HG03045 (cell line): ENCODE measurements around the gene CLEC10A.
"Not testable (repeated sequence)": the region's sequence is repeated elsewhere in the genome, so short reads cannot be mapped to it uniquely, and the experiment has no call there.

Source experiments
- ATAC-seq: cut with Tn5 transposase; IDR thresholded peaks from one replicate; pipeline ENCODE4 v1.9.1; 2021; ENCODE audit warnings: mild to moderate bottlenecking, moderate library complexity; ENCODE audit not compliant: unreplicated experiment

Gene CLEC10A

DNA sequence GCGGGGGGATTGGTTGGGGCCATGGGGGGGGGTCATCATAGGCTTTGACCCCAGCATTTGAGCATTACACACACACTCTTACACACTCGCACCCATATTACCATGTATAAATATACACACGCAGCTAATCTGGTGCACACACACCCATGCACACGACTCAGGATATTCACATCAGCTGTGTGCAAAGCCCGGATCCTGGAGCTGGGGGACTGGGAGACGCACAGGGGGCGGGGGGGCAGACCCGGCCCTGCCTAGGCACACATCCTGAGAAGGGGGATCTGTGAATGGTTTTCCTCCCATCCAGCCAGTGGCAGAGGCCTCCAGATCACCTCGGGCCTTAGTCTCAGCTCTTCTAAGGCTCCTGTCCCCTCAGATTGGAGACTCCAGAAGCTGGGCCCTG, 28.9 kb upstream of the CLEC10A start:
- no peak for ATAC-seq

DNA sequence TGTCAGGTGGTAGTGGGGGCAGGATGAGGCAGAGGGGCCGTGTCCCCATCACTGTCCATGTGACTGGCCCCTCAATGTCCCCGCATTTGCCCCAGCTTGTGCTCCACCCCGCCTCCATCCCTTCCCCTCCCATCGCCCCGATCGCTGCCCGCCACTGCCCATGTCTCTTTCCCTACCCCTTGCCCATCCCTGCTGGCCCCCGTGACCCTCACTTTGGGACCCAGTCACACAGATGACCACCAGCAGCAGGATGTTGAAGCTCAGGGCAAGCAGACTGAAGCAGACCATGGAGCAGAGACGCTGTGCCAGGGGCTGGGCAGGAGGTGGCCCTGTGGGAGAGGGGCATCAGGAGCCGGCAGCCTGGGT, 28.5 kb upstream of the CLEC10A start:
- no peak for ATAC-seq

DNA sequence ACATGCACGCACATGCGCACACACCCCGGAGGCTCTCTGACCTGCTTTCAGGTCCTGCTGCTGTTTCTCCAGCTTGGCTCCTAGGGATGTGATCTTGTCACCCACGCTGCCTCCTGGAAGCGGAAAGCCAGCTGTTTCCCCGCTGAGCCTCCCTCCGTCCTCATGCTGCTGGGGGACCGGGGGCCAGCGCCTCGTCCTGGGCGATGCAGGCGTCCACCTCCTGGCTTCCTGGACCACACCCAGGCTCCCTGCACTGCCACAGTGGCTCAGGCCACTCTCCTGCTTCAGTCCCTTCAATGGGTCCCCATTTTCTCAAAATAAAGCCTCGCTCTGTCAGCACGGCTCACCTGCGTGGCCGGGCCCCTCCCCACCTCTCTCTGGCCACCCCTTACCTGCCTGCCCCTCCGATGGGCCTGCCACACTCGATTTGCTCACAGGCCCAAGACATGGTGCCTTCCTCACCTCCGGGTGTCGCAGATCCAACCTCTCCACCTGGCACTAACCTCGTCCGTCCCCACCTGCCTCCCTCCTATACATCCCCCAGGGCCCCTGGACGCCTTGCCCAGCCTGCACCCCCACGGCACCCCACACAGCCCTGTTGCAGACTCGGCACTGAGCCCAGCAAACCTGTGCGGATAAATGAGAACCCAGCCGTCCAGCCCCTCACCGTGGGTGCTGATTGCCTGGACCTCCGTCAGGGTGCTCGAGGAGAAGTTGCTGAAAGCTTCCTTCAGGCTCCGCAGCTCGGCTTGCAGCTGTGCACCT, 27.9 kb upstream of the CLEC10A start:
- no peak for ATAC-seq

DNA sequence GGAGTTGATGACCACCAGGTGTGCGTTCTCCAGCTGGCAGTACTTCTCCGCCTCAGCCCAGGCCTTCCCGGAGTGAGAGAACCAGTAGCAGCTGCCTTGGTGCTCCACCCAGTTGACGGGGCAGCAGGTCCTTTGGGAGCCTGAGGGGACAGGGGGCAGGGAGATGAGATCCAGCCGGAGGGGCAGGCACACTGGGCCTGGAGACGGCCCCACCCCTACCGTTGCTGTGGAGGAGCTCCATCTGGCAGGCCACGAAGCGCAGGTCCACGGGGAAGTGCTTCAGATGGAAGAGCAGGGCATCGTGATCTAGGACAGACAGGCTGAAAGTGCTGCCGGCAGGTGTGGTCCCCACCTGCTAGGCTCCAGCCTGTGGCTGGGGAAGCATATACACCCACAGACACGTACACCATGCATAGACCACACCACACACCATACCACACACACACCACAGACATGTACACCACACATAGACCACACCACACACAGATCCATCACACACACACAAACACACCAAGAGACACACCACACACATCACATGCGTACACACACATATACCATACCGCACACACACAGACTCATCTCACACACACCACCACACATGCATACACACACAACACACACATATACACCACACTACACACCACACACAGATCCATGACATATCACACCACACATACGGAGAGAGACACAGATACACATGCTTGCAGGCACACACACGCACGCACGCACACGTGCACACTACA, 27.1 kb upstream of the CLEC10A start:
- ATAC-seq: no peak

DNA sequence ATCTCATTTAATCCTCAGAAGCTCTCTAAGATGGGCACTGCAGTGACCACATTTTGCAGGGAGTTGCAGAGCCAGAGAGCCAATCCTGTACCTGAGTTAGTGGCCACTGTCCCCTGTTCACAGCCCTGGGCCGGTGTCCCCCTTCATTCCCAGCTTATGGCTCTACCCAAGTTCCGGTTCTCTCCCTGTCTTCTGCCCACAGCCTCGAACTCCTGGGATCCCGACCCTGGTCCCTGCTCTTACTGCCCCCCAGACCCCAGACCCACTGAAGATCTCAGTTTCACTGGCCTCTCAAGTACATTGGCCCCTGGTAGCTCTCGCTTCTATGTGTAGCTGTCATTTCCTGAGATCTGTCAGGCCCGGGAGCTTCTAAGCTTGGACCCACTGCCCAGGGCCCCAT, 22.4 kb upstream of the CLEC10A start:
- no peak for ATAC-seq

DNA sequence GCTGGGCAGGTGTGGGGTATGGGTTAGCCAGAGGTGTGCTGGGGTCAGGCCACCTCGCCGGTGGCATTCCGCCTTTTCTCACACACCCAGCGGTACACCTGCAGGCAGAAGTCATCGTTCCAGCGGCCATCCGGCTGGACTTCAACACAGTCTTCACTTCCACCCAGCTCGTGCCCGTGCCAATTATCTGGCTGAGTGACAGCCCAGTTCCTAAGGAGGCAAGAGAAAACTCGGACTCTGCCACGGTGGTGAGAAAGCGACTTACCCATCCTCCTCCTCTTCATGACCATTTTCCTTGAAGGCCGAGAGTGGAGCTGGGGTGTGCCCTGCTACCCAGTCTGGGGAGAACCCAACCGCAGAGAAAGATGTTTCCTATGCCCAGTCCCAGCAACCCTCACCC, 21.5 kb upstream of the CLEC10A start:
- no peak for ATAC-seq

DNA sequence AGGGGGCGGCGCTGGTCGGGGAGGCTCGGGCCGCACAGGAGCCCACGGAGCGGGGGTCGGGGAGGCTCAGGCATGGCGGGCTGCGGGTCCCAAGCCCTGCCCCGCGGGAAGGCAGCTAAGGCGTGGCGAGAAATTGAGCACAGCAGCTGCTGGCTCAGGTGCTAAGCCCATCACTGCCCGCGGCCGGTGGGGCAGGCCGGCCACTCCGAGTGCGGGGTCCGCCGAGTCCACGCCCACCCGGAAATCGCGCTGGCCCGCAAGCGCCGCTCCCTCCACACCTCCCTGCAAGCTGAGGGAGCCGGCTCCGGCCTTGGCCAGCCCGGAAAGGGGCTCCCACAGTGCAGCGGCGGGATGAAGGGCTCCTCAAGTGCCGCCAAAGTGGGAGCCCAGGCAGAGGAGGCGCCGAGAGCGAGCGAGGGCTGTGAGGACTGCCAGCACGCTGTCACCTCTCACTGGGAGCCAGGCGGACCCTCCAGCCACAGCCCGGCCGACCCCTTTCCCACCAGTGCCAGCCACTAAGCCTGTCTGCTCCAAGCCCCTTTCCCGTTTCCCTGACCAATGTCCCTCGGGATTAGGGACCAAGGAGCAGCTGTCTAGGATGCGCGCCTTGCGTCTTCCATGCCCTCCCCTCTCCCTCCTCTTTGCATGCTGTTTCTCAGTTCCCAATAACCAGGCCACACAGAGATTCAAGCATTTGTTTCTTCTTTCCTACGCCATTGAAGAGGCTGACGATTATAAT, 20.8 kb upstream of the CLEC10A start:
- not testable (repeated sequence) for ATAC-seq

DNA sequence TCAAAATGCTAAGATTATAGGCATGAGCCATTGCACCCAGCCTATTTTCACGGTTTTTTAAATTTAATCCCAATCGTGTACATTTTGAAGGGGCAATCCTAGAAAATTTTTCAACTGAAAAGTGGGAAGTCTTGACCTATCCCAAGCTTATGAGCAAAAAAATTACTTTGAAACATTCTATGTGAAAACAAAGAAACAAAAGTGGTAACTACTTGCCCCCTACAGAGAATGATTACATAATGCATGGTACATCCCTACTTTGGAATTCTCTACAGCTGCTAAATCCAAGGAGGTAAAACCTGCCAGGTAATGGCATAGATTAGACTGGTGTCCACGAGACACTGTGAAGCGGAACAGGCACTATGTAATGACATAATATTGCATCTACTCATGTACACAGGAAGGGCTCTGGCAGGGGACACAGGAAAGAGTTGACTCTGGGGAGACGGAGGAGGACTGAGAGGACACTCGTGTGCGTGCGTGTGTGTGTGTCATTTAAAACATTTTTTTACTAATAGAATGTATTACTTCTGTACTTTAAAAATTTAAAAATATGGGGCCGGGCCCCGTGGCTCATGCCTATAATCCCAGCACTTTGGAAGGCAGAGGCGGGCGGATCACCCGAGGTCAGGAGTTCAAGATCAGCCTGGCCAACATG, 18.9 kb upstream of the CLEC10A start:
- ATAC-seq: no peak

DNA sequence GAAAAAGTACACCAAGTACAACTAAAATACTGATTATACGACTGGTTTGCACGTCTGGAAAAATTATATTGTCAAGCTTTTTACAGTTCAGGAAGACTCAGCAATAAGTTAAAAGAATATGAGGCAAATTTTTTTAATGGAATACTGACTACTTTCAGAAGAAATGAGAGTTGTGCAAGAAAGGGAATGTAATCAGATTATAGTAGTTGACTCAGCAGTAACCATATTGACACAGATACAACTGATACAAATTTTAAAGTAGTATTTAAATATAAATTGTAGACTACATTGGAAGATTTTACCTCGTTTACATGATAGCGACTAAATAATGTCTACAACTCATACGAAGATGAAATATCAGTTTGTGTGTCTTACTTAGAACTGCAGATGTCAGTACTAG, 17.9 kb upstream of the CLEC10A start:
- no peak for ATAC-seq

DNA sequence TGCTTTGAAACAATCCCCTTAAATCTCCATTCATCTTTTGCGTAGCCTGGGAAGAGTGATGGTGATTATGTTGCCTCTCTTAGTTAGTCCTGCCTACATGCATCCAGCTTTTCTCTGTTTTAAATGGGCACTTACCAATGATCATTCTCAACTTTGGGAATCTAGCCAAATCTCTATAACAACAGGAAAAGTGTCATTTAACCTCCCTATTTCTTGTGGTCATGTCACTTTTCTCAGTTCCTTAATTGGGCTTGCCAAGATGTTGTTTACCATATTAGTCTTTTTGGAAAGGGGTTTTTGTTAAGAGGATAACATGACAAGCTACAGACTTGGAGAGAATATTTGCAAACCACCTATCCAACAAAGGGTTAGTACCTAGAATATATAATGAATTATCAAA, 15.6 kb upstream of the CLEC10A start:
- no peak for ATAC-seq

DNA sequence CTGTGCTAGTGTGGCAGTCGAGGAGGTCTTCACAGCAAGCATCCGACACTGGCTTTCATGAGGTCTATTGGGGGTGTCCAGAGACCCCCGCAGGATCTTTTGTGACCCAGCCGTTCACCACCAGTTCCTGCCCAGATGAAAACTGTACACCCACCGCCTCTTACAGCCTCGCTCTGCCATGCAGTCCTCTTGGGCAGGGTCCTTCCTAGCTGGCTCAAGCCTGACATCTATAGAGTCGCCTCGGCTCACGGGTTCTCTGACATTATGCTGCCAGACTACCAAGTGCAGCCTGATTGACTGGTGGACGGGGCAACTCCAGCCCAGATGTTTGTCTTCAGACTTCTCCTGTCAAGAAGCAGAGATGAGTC, 14.6 kb upstream of the CLEC10A start:
- no peak for ATAC-seq

DNA sequence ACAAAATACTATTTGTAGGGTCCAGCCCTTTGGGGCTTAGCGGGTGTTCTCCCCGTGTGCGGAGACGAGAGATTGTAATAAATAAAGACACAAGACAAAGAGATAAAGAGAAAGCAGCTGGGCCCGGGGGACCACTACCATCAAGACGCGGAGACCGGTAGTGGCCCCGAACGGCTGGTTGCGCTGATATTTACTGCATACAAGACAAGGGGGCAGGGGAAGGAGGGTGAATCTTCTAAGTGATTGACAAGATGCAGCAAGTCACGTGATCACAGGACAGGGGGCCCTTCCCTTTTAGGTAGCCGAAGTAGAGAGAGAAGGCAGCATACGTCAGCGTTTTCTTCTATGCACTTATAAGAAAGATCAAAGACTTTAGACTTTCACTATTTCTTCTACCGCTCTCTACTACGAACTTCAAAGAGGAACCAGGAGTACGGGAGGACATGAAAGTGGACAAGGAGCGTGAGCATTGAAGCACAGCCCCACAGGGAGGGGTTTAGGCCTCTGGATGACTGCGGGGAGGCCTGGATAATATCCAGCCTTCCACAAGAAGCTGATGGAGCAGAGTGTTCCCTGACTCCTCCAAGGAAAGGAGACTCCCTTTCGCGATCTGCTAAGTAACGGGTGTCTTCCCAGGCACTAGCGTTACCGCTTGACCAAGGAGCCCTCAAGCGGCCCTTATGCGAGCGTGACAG, 11.4 kb upstream of the CLEC10A start:
- ATAC-seq: not testable (repeated sequence)

DNA sequence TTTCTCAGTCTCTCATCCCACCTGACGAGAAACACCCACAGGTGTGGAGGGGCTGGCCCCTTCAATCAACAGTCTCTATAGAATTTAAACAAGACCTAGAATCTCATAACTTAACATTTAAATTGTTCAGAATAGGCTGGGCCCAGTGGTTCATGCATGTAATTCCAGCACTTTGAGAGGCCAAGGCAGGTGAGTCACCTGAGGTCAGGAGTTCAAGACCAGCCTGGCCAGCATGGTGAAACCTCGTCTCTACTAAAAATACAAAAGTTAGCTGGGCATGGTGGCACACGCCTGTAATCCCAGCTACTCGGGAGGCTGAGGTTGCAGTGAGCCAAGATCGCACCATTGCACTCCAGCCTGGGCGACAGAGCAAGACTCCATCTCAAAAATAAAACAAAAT, 9.5 kb upstream of the CLEC10A start:
- not testable (repeated sequence) for ATAC-seq

DNA sequence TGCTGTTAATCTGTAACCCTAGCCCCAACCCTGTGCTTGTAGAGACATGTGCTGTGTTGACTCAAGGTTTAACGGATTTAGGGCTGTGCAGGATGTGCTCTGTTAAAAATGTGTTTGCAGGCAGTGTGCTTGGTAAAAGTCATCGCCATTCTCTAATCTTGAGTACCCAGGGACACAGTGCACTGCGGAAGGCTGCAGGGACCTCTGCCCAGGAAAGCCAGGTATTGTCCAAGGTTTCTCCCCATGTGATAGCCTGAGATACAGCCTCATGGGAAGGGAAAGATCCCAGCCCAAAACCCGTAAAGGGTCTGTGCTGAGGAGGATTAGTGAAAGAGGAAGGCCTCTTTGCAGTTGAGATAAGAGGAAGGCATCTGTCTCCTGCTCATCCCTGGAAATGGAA, 8.4 kb upstream of the CLEC10A start:
- not testable (repeated sequence) for ATAC-seq

DNA sequence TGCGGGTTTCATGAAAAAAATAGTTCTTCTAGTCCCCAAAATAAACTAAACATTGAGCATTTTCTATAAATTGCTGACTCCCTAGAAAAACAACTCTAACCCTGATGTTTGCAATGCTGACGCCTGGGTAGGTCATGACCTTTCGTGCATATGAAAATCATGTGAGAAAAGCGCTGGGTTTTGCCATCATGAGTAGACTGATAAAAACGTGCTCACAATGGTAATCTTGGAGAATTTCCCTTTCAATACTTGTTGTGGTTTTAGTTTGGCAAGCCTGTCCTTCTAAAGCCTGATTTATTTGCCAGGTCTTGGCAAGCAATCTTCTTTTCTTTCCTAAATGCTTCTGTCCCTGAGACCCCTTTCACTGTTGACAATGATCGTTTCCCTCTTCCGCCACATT, 4.0 kb upstream of the CLEC10A start:
- ATAC-seq: no peak

DNA sequence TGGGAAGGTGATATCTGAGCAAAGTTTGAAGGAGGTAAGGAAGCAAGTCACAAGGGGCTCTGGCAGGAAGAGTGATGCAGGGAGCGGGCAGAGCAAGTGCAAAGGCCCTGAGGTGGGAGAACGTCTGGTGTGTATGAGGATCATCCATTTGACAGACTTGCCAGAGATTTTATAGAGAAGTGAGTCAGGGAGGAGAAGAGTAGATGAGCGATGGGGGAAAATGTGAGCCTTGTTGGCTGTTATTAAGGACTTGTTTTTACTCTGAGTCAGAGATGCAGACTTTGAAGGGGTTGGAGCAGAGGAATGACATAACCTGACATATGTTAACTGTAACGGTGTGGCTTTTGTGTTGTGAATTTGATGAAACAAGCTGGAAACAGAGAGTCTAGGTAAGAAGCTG, 3.5 kb upstream of the CLEC10A start:
- ATAC-seq: no peak

DNA sequence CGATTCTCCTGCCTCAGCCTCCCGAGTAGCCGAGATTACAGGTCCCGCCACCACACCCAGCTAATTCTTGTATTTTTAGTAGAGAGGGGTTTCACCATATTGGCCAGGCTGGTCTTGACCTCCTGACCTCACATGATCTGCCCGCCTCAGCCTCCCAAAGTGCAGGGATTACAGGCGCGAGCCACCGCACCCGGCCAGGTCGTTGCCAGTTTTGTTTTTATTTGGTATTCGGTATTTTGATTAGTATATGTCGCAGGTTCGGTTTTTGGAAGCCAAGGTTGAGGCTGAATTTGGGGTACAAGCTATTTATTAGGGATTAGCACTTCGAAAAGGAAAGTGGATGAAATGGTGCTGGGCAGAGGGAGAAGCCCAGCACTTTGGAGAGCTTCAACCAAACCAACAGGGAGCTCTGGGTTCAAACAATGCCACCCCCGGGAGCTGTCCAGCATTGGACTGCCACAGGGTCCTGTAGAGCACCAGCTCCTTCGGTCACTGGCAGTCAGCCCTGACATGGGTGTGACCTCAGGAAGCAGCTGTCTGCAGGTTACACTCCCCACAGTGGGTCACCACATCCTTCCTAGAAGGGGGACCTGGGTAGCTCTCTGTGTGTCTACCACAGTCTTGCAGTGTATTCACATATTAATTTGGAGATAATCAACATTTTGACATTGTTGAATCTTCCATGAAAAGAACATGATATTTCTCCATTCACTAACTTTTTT, 1.5 kb upstream of the CLEC10A start:
- no peak for ATAC-seq

DNA sequence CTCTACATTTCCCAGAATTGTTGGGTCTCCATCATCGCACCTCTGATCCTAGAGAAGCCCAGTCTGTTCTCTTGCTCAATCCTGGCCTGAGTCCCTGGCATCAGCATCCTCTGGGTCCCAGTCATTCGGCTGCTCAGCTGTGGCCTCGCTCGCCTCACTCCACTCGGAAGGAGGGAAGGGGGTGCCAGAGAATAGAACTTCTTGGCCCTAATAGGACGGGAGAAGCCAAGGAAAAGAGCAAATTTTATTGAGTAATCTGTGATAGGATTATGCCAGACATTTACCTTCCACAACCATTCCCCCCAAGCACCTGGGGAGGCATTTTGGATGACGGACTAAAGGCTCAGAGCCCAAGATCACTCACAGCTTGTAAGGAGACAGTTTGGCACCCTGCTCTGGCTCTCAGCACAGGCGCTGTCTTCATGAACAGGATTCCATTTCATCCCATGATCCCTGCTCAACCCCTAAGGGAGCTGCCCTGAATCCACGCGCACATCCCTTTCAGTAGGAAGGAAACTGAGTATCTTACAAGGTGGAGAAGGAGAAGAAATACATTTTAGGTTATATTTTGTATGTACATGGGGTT, 498 bp upstream of the CLEC10A start:
- no peak for ATAC-seq

DNA sequence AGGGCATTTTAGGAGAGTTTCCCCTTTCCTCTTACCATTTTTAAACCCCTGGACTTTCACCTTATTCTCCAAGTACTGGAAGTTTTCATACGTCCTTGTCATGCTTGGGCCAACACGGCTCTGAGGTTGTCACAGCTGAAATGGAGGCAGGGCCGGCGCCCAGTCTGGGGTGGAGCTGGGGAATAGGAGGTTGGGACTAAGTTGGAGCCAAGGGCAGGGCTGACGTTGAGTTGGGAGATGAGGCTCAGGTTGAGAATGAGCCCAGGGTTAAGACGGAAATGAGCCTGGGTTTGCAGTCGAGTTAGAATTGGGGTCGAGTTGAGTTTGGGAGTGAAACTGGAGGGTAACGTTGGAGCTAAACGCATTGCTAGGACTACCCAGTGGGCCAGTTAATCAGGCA, 1.3 kb downstream of the CLEC10A start:
- ATAC-seq: no peak
